SU-DHL-6 (cell line): ENCODE results near the gene CDK14.

Experiments used
- CTCF ChIP-seq: fragments of 200-600 bp; sonication (generic); IDR thresholded peaks from one replicate; pipeline ENCODE4 v1.5.1; 2017; ENCODE audit warnings: antibody characterized with exemption, mild to moderate bottlenecking, low read length, moderate library complexity; ENCODE audit not compliant: insufficient read depth, poor library complexity, severe bottlenecking
- EZH2phosphoT487 ChIP-seq: fragments of 200-600 bp; sonication (generic), shearing (Covaris generic); conservative IDR thresholded peaks from 2 replicates; pipeline ENCODE4 v1.6.1; 2018; ENCODE audit warnings: mild to moderate bottlenecking, antibody characterized with exemption, low read length, moderate library complexity, mixed read lengths

GRCh38 chr7:90933984-90934383 is 337.9 kb downstream of the CDK14 start:
- no peak for TF ChIP-seq CTCF
- no peak for TF ChIP-seq EZH2phosphoT487
